T-cell (primary cell): ENCODE data around the gene ZNF605. TPM values are rescaled to one million over a fixed set of nuclear protein-coding genes. Genes with fewer than 3 reads are reported as not detected.
A peak's percentile ranks its signal among the peaks of the same experiment; 100 is the strongest.

Experiments used
- ATAC-seq, 4 experiments: fragments of 200-7000 bp in 3 of 4; fragments of 150-1000 bp in 1 of 4; cut with Tn5 transposase; replicated peaks in 1 of 4; 1 replicate in 3 of 4; 2 replicates in 1 of 4; pipeline ENCODE4 v1.10.0; 2021; ENCODE audit warnings: moderate library complexity in 3 of 4, mild to moderate bottlenecking in 2 of 4, moderate number of reproducible peaks in 1 of 4
- CTCF ChIA-PET, 2 donors: fragments of 300-600 bp; sonication (Branson Sonifier 250); formaldehyde crosslinking; loops; one replicate each; lab custom pipeline; 2022; ENCODE audit warnings: antibody characterized with exemption in 2 of 2; lab: Charles Lee
- POLR2A ChIA-PET, 2 donors: fragments of 300-600 bp; sonication (Branson Sonifier 250); formaldehyde crosslinking; loops; one replicate each; lab custom pipeline; 2022; ENCODE audit warnings: antibody characterized with exemption in 2 of 2; lab: Charles Lee
- DNase-seq, 35 experiments: peaks; one replicate each; pipeline versions ENCODE4 v3.0.0 to v3.0.0-alpha.2; 2013 to 2023
- H3K27ac ChIP-seq: one replicate; pipeline ENCODE4 v1.5.1; 2013; ENCODE audit warnings: low read length
- H3K27me3 ChIP-seq, 2 experiments: replicated peaks in 1 of 2; 1 replicate in 1 of 2; 2 replicates in 1 of 2; pipeline versions ENCODE4 v1.6.1 to v1.7.0; 2013; ENCODE audit warnings: low read length in 1 of 2, mixed read lengths in 1 of 2; ENCODE audit not compliant: control insufficient read depth in 2 of 2, insufficient read depth in 2 of 2; ENCODE audit errors: extremely low read depth in 1 of 2
- H3K36me3 ChIP-seq, 2 donors: 1 replicate in 1 of 2; 2 replicates in 1 of 2; pipeline versions ENCODE4 v1.6.1 to v1.7.0; 2013; ENCODE audit warnings: low read length in 1 of 2; ENCODE audit not compliant: control insufficient read depth in 2 of 2, insufficient read depth in 1 of 2; ENCODE audit errors: extremely low read depth in 1 of 2
- H3K4me1 ChIP-seq, 2 experiments: 1 replicate in 1 of 2; 2 replicates in 1 of 2; pipeline versions ENCODE4 v1.6.1 to v1.7.0; 2013; ENCODE audit warnings: low read length in 2 of 2, mixed read lengths in 1 of 2; ENCODE audit not compliant: insufficient read depth in 2 of 2, control insufficient read depth in 1 of 2; ENCODE audit errors: extremely low read depth in 1 of 2
- H3K4me3 ChIP-seq, 2 donors: 1 replicate in 1 of 2; 2 replicates in 1 of 2; pipeline versions ENCODE4 v1.5.1 to v1.7.0; 2013; ENCODE audit warnings: mild to moderate bottlenecking in 2 of 2, low read length in 1 of 2, moderate library complexity in 1 of 2; ENCODE audit not compliant: control insufficient read depth in 1 of 2; ENCODE audit errors: extremely low read depth in 1 of 2
- H3K9me3 ChIP-seq: 2 replicates; pipeline ENCODE4 v1.7.0; 2013
- H3K27ac Mint-ChIP-seq, 2 donors: one replicate each; pipeline ENCODE4 v1.8.0; 2020 to 2021; ENCODE audit warnings: mild to moderate bottlenecking in 2 of 2, mixed read lengths in 2 of 2
- H3K27me3 Mint-ChIP-seq, 2 donors: one replicate each; pipeline ENCODE4 v1.8.0; 2021 to 2022; ENCODE audit warnings: mixed read lengths in 2 of 2
- H3K36me3 Mint-ChIP-seq: one replicate; pipeline ENCODE4 v1.8.0; 2021; ENCODE audit warnings: mixed read lengths
- H3K4me1 Mint-ChIP-seq, 3 donors: one replicate each; pipeline ENCODE4 v1.8.0; 2020 to 2022; ENCODE audit warnings: mixed read lengths in 3 of 3, mild to moderate bottlenecking in 1 of 3
- H3K4me3 Mint-ChIP-seq, 3 donors: one replicate each; pipeline ENCODE4 v1.8.0; 2020 to 2022; ENCODE audit warnings: mild to moderate bottlenecking in 3 of 3, mixed read lengths in 3 of 3, moderate library complexity in 3 of 3
- H3K9me3 Mint-ChIP-seq, 3 donors: one replicate each; pipeline ENCODE4 v1.8.0; 2020 to 2022; ENCODE audit warnings: mixed read lengths in 3 of 3
- WGBS: methylation state at CpG from one replicate; pipeline ENCODE4 v1.1.5; 2013; ENCODE audit warnings: missing lambda C conversion rate; ENCODE audit not compliant: insufficient coverage; 5-methylcytosine and 5-hydroxymethylcytosine counted together
- total RNA-seq, 35 experiments: library from RNA in 6 of 35; stranded (reverse) in 6 of 35; fragments of 120-200 nt in 1 of 35; gene quantifications; one replicate each; pipeline versions ENCODE4 v1.2.1 to v1.2.4 and lab custom pipeline; 2013 to 2026

Gene ZNF605
- total RNA-seq, 5 donors from 2014 or later (not counting 1 experiment from before 2014, with no cell fraction given), result 5.1 to 13.1 (median 12.1) TPM

- H3K4me1 ChIP-seq, result peaks cover 0 to 28% of the 10 kb centered on the region in 2 experiments
- Mint-ChIP-seq H3K4me1 (peaks cover 35 to 36% (median 36%) of the 10 kb centered on the region in 3 donors), H3K36me3 (peaks cover 13% of the 10 kb centered on the region), H3K4me3 (peak overlapping the region; percentile 80 to 97 (median 96)), H3K9me3 (peaks cover 0 to 4% (median 0%) of the 10 kb centered on the region in 3 donors), H3K27me3 (no peaks in the 10 kb centered on the region), H3K27ac (peak overlapping the region; percentile 60 to 67)
- DNase-seq, result peak in 6 of 35 experiments; percentile 4 to 11 (median 8)
- no peaks in the 10 kb centered on the region for H3K27me3 ChIP-seq
- WGBS, result 63% methylated on average over 30 of the region's 39 CpGs
- H3K36me3 ChIP-seq, result peaks cover 0 to 2% of the 10 kb centered on the region in 2 donors
- H3K9me3 ChIP-seq, result peaks cover 4% of the 10 kb centered on the region
- ChIA-PET CTCF (interaction anchor here in 1 of 2 donors (0.8 kb wide), 1 partner anchor 51 kb away, joined by 3 read pairs; no protein-coding TSS in a partner anchor), POLR2A (no interaction called here)
- ATAC-seq, result peak in 3 of 4 experiments; percentile 30 to 52 (median 50)
- H3K27ac ChIP-seq, result peak overlapping the region; percentile 25
- H3K4me3 ChIP-seq, result peak overlapping the region; percentile 61 to 79
These were observed 754 bp downstream of the ZNF605 start for GRCh38 chr12:132955094-132956010.

- peak overlapping the region; percentile 80 to 97 (median 96) for H3K4me3 Mint-ChIP-seq
- WGBS, result 95% methylated on average over 10 of the region's 14 CpGs
- H3K27me3 ChIP-seq, result no peaks in the 10 kb centered on the region
- peaks cover 0 to 28% of the 10 kb centered on the region in 2 experiments for H3K4me1 ChIP-seq
- ATAC-seq (no peak), DNase-seq (no peak)
- H3K4me3 ChIP-seq, result no peak overlapping the region
- ChIA-PET CTCF (no interaction called here), POLR2A (no interaction called here)
- H3K27ac ChIP-seq, result no peak overlapping the region
- peaks cover 4% of the 10 kb centered on the region for H3K9me3 ChIP-seq
- H3K27ac Mint-ChIP-seq, result peak overlapping the region; percentile 60 to 81
- H3K27me3 Mint-ChIP-seq, result no peaks in the 10 kb centered on the region
- peaks cover 2 to 5% of the 10 kb centered on the region in 2 donors for H3K36me3 ChIP-seq
- H3K36me3 Mint-ChIP-seq, result peaks cover 11% of the 10 kb centered on the region
- peaks cover 0 to 4% (median under 1%) of the 10 kb centered on the region in 3 donors for H3K9me3 Mint-ChIP-seq
- peaks cover 32 to 36% (median 35%) of the 10 kb centered on the region in 3 donors for H3K4me1 Mint-ChIP-seq
These were observed 1.5 kb downstream of the ZNF605 start for GRCh38 chr12:132954471-132955048.

- 95% methylated on average over 7 of the region's 7 CpGs for WGBS
- no peak overlapping the region for H3K4me3 ChIP-seq
- no peak overlapping the region for H3K27ac ChIP-seq
- H3K4me1 Mint-ChIP-seq, result peaks cover 30 to 36% (median 35%) of the 10 kb centered on the region in 3 donors
- no peak for ATAC-seq
- H3K4me1 ChIP-seq, result peaks cover 0 to 28% of the 10 kb centered on the region in 2 experiments
- H3K9me3 Mint-ChIP-seq, result peaks cover 0 to 9% (median 3%) of the 10 kb centered on the region in 3 donors
- peaks cover 2 to 7% of the 10 kb centered on the region in 2 donors for H3K36me3 ChIP-seq
- H3K27me3 ChIP-seq, result no peaks in the 10 kb centered on the region
- peaks cover 4% of the 10 kb centered on the region for H3K9me3 ChIP-seq
- no peak for DNase-seq
- peak overlapping the region in 1 of 2 donors; percentile 71 for H3K27ac Mint-ChIP-seq
- no peaks in the 10 kb centered on the region for H3K27me3 Mint-ChIP-seq
- H3K4me3 Mint-ChIP-seq, result peak overlapping the region in 2 of 3 donors; percentile 13 to 97
- peaks cover 18% of the 10 kb centered on the region for H3K36me3 Mint-ChIP-seq
- ChIA-PET CTCF (no interaction called here), POLR2A (no interaction called here)
These were observed 2.3 kb downstream of the ZNF605 start for GRCh38 chr12:132953771-132954170.

DNA sequence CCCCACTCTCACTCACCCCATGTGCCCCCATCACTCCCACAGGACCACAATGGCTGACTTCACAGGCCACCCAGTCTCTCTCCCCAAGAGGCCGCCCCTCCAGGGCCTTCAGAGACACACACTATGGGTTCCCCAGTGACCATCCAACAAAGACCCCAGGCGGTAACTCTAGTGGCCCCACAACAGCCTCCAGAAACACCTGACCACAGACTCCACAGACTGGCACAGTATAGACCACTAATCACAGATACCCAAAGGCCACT, 3.0 kb downstream of the ZNF605 start:
- no peak overlapping the region for H3K4me3 ChIP-seq
- peaks cover 30 to 36% (median 35%) of the 10 kb centered on the region in 3 donors for H3K4me1 Mint-ChIP-seq
- no peaks in the 10 kb centered on the region for H3K27me3 ChIP-seq
- WGBS, result 100% methylated on average over 2 of the region's 2 CpGs
- peaks cover 5% of the 10 kb centered on the region for H3K9me3 ChIP-seq
- CTCF ChIA-PET, result no interaction called here
- no peaks in the 10 kb centered on the region for H3K27me3 Mint-ChIP-seq
- DNase-seq (no peak), ATAC-seq (no peak)
- H3K36me3 ChIP-seq, result peaks cover 5 to 12% of the 10 kb centered on the region in 2 donors
- peaks cover 0 to 9% (median 7%) of the 10 kb centered on the region in 3 donors for H3K9me3 Mint-ChIP-seq
- no peak overlapping the region for H3K4me3 Mint-ChIP-seq
- peaks cover 24% of the 10 kb centered on the region for H3K36me3 Mint-ChIP-seq
- H3K27ac Mint-ChIP-seq, result no peak overlapping the region
- POLR2A ChIA-PET, result no interaction called here
- H3K4me1 ChIP-seq, result peaks cover 0 to 28% of the 10 kb centered on the region in 2 experiments
- H3K27ac ChIP-seq, result no peak overlapping the region

- Histone ChIP-seq H3K4me3 (peak overlapping the region in 1 of 2 donors; percentile 3), H3K36me3 (peaks cover 6 to 17% of the 10 kb centered on the region in 2 donors), H3K27ac (no peak overlapping the region), H3K4me1 (peaks cover 0 to 27% of the 10 kb centered on the region in 2 experiments), H3K27me3 (no peaks in the 10 kb centered on the region), H3K9me3 (peaks cover 5% of the 10 kb centered on the region)
- Mint-ChIP-seq H3K36me3 (peaks cover 28% of the 10 kb centered on the region), H3K27me3 (no peaks in the 10 kb centered on the region), H3K9me3 (peaks cover 0 to 9% (median 9%) of the 10 kb centered on the region in 3 donors), H3K4me1 (peaks cover 30 to 36% (median 35%) of the 10 kb centered on the region in 3 donors), H3K27ac (no peak overlapping the region), H3K4me3 (no peak overlapping the region)
- WGBS, result 96% methylated on average over 16 of the region's 18 CpGs
- ChIA-PET CTCF (interaction anchor here in 1 of 2 donors (0.7 kb wide), 1 partner anchor 343 kb away, joined by 9 read pairs; no protein-coding TSS in a partner anchor), POLR2A (no interaction called here)
- ATAC-seq (no peak), DNase-seq (no peak)
These were observed 3.5 kb downstream of the ZNF605 start for GRCh38 chr12:132952371-132953162.

DNA sequence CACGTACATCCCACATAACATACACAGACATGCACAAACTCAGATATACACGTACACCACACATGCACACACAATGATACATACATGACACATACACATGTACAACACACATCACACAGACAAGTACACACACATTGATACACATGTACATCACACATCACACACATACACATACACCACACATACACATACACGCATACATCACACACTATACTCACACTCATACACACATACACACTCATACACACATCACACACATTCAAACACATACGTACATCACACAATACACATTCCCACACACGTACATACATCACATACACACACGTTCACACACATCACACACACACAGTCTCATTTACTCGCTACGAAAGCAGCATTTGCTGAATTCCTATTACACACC, 4.5 kb downstream of the ZNF605 start:
- Mint-ChIP-seq H3K4me3 (no peak overlapping the region), H3K27me3 (no peaks in the 10 kb centered on the region), H3K4me1 (peaks cover 26 to 33% (median 28%) of the 10 kb centered on the region in 3 donors), H3K36me3 (peaks cover 28% of the 10 kb centered on the region), H3K27ac (no peak overlapping the region), H3K9me3 (peaks cover 0 to 9% (median 9%) of the 10 kb centered on the region in 3 donors)
- Histone ChIP-seq H3K27ac (no peak overlapping the region), H3K27me3 (no peaks in the 10 kb centered on the region), H3K36me3 (peaks cover 8 to 17% of the 10 kb centered on the region in 2 donors), H3K4me3 (no peak overlapping the region), H3K9me3 (peaks cover 5% of the 10 kb centered on the region), H3K4me1 (peaks cover 0 to 18% of the 10 kb centered on the region in 2 experiments)
- no peak for DNase-seq
- CTCF ChIA-PET, result no interaction called here
- POLR2A ChIA-PET, result no interaction called here
- ATAC-seq, result no peak
- 99% methylated on average over 8 of the region's 8 CpGs for WGBS
